Progenitor cell of endocrine pancreas (in vitro differentiated cells): ENCODE data around the gene GTPBP4. TPM values are rescaled to one million over a fixed set of nuclear protein-coding genes. Genes with fewer than 3 reads are reported as not detected.

ENCODE experiments used
- DNase-seq: peaks from one replicate; pipeline ENCODE4 v3.0.0; 2021; ENCODE audit warnings: low spot score; ENCODE audit not compliant: unreplicated experiment
- H3K27ac Mint-ChIP-seq: 2 replicates; pipeline ENCODE4 v1.8.0; 2021; ENCODE audit warnings: mild to moderate bottlenecking, moderate library complexity, mixed read lengths
- H3K27me3 Mint-ChIP-seq: 2 replicates; pipeline ENCODE4 v1.8.0; 2021; ENCODE audit warnings: mixed read lengths
- H3K36me3 Mint-ChIP-seq: 2 replicates; pipeline ENCODE4 v1.8.0; 2022; ENCODE audit warnings: mixed read lengths; ENCODE audit not compliant: insufficient read depth
- H3K4me1 Mint-ChIP-seq: 2 replicates; pipeline ENCODE4 v1.8.0; 2021; ENCODE audit warnings: low read depth, mixed read lengths
- H3K4me3 Mint-ChIP-seq: 2 replicates; pipeline ENCODE4 v1.8.0; 2021; ENCODE audit warnings: low read depth, mild to moderate bottlenecking, moderate library complexity, mixed read lengths
- H3K9me3 Mint-ChIP-seq: 2 replicates; pipeline ENCODE4 v1.8.0; 2021; ENCODE audit warnings: low read depth, mixed read lengths
- total RNA-seq: library from RNA; stranded (reverse); gene quantifications from 2 replicates; pipeline ENCODE4 v1.2.1, GENCODE V29; 2021
- TF ChIP-seq, protein P1 (sequence below): fragments of 200-600 bp; sonication (generic); IDR thresholded peaks from one replicate; pipeline ENCODE4 v1.5.0; 2021; ENCODE audit warnings: antibody characterized with exemption, mild to moderate bottlenecking; ENCODE audit not compliant: unreplicated experiment

GTPBP4 gene
- total RNA-seq, 1 donor from 2014 or later = 53.2 TPM

DNA sequence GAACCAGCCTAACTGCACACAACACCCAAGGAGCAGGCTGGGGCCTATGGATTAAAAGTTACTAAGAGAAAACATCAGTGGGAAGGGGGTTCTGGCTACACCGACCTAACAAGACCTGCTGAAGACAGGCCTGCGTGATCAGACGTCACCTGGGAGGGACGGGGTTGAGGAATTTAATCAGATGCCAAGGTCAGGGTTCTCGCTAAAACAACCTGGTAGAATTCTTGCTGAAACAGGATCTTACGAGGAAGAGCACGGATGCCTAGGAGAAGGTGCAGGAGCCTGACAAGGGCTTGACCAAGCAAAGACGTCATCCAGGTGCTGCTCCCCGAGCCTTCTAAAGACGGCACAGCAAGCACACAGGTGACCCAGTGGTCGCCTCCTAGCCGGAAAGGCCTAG, 35.9 kb downstream of the GTPBP4 start:
- Mint-ChIP-seq H3K36me3 (peaks cover 8% of the 10 kb centered on the region), H3K27me3 (no peaks in the 10 kb centered on the region), H3K27ac (no peak overlapping the region), H3K4me1 (no peaks in the 10 kb centered on the region), H3K9me3 (no peaks in the 10 kb centered on the region), H3K4me3 (no peak overlapping the region)
- TF ChIP-seq, protein P1, sequence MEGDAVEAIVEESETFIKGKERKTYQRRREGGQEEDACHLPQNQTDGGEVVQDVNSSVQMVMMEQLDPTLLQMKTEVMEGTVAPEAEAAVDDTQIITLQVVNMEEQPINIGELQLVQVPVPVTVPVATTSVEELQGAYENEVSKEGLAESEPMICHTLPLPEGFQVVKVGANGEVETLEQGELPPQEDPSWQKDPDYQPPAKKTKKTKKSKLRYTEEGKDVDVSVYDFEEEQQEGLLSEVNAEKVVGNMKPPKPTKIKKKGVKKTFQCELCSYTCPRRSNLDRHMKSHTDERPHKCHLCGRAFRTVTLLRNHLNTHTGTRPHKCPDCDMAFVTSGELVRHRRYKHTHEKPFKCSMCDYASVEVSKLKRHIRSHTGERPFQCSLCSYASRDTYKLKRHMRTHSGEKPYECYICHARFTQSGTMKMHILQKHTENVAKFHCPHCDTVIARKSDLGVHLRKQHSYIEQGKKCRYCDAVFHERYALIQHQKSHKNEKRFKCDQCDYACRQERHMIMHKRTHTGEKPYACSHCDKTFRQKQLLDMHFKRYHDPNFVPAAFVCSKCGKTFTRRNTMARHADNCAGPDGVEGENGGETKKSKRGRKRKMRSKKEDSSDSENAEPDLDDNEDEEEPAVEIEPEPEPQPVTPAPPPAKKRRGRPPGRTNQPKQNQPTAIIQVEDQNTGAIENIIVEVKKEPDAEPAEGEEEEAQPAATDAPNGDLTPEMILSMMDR = no peak
- no peak for DNase-seq

DNA sequence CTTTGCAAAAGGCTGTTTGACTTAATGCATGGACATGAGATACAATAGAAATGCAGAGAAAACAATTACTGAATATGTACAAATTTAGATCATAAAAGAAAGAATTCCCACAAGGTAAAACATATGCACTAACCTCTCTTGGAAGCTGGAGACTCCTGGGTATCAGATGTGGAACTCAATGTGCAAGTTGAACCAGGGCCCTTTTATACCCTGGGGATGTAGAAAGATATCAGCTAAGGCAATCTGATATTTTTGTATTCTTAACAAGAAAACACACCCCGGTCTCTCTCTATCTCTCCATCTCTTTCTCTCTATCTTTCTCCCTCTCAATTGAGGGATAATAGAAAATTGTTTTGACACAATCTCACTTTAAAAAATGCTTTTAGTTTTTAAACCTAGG, 37.4 kb downstream of the GTPBP4 start, which contains the start of gene IDI2:
Gene IDI2 (minus strand): TSS at position 177 of the 400 bp plus-strand sequence. CDS start 1,136 bp downstream, outside the sequence.
- Mint-ChIP-seq H3K27ac (no peak within 1 kb of the TSS), H3K36me3 (peaks cover 4% of the 10 kb centered on the region), H3K4me1 (no peaks in the 10 kb centered on the region), H3K9me3 (no peaks in the 10 kb centered on the region), H3K27me3 (no peaks in the 10 kb centered on the region), H3K4me3 (no peak within 1 kb of the TSS)
- TF ChIP-seq, protein P1 = no peak
- DNase-seq = no peak

DNA sequence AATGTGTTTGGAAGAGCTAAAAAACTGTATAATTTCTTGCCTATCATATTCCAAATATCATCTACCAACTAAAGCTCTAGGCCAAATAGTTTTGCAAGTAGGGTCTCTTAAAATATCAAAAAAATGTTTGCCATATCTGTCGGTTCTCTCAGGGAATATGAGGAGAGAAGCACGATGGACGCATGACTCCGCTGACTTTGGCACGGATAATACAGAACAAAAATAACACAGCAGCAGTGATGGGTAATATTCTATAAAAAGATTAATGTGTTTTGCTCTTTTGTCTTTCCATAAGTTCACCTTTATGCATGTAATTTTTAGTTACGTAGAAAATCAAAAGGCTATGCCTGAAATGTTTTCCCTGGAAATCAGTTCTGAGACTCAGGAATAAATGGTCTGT, 38.3 kb downstream of the GTPBP4 start:
- Mint-ChIP-seq H3K9me3 (no peaks in the 10 kb centered on the region), H3K4me3 (no peak overlapping the region), H3K36me3 (peaks cover 4% of the 10 kb centered on the region), H3K4me1 (no peaks in the 10 kb centered on the region), H3K27me3 (no peaks in the 10 kb centered on the region), H3K27ac (no peak overlapping the region)
- no peak for DNase-seq
- TF ChIP-seq, protein P1 = no peak

DNA sequence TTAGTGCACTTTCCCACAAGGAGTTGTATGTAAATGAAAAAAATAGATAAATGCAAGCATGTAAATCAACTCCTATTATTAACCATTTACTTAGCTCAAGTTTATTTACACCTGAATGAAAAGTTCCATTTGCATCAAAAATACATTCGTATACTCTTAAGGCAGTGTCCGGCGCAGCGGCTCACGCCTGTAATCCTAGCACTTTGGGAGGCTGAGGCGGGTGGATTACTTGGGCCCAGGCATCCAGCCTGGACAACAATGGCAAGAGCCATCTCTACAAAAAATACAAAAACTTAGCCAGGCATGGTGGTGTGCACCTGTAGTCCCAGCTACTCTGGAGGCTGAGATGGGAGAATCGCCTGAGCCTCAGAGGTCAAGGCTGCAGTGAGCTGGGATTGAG, 41.6 kb downstream of the GTPBP4 start:
- TF ChIP-seq, protein P1 = no peak
- H3K4me1 Mint-ChIP-seq = no peaks in the 10 kb centered on the region
- H3K27me3 Mint-ChIP-seq = no peaks in the 10 kb centered on the region
- no peaks in the 10 kb centered on the region for H3K9me3 Mint-ChIP-seq
- no peak overlapping the region for H3K27ac Mint-ChIP-seq
- no peaks in the 10 kb centered on the region for H3K36me3 Mint-ChIP-seq
- no peak overlapping the region for H3K4me3 Mint-ChIP-seq
- no peak for DNase-seq

DNA sequence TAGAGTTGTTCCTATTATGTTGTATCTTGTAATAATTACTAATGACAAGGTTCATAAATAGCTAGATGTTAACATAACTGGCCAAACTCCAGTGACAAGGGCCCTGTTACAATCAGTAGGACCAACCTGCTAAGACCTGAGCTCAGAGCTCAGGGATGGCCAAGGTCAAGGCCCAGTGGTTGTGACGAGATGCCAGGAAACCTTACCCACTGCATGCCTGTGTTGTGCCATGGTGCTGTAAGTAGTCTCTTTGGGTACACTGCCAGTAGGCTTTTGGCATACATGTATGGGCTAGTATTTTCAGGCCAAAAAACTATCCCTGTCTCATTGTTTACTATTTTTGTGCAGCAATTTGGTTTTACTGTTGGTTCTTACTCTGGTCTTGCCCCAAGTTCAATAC, 45.4 kb downstream of the GTPBP4 start:
- no peak overlapping the region for H3K4me3 Mint-ChIP-seq
- H3K27me3 Mint-ChIP-seq = no peaks in the 10 kb centered on the region
- H3K4me1 Mint-ChIP-seq = no peaks in the 10 kb centered on the region
- H3K36me3 Mint-ChIP-seq = peaks cover 6% of the 10 kb centered on the region
- TF ChIP-seq, protein P1 = no peak
- DNase-seq = no peak
- H3K27ac Mint-ChIP-seq = no peak overlapping the region
- no peaks in the 10 kb centered on the region for H3K9me3 Mint-ChIP-seq
